Ovary (tissue), 3 donors: ENCODE data around the gene SRGAP3.

Source experiments
- CTCF ChIP-seq, 3 donors: fragments of 450-650 bp in 2 of 3; fragments of 200-600 bp in 1 of 3; IDR thresholded peaks; one replicate each; pipeline versions ENCODE4 v1.5.1 to v1.8.0; 2016 to 2022; ENCODE audit warnings: antibody characterized with exemption in 3 of 3, mild to moderate bottlenecking in 1 of 3
- EP300 ChIP-seq: sonication (generic); formaldehyde crosslinking; IDR thresholded peaks from one replicate; pipeline ENCODE4 v1.6.1; 2017; ENCODE audit warnings: antibody characterized with exemption
- POLR2A ChIP-seq: fragments of 450-650 bp; IDR thresholded peaks from one replicate; pipeline ENCODE4 v1.6.1; 2017; ENCODE audit warnings: antibody characterized with exemption, mild to moderate bottlenecking, moderate library complexity
- donor health status: DM: no; HTN: no; CAD: no.

DNA sequence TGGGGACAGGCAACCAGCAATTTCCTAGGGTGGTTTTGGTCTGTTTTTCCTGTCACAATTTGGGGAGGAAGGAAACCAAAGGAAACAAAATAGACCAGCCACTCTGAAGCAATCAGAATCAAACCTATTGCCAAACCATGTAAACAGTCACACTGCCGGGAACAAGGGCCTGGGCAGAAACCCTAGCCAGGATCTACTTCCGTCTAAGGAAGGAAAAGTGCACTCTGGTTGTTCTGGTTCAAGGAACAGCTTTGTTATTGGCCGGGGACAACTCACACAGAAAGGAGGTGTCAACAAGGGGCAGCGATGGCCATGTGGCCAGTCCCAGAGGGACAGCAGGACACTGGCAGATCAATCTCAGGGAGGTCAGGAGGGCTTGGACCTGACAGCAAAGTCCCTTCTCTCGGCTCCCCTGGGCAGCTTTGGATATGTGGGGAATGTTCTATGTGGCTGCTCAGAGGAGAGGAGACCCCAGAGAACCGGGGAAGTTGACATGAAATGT, 268.6 kb downstream of the SRGAP3 start:
- TF ChIP-seq CTCF (IDR thresholded peaks at IDR 0.05) (no peak), EP300 (no peak), POLR2A (no peak)
